ENCODE measurements around the gene TMPRSS9. TPM values are rescaled to one million over a fixed set of nuclear protein-coding genes. Genes with fewer than 3 reads are reported as not detected.
A peak's percentile ranks its signal among the peaks of the same experiment; 100 is the strongest.

The TMPRSS9 gene
- total RNA-seq, 2 experiments from 2014 or later, result not detected

- ATAC-seq (no peak), DNase-seq (no peak)
- POLR2A ChIA-PET, result interaction anchor here (0.7 kb wide), 1 partner anchor 15 kb away, joined by 3 read pairs; no protein-coding TSS in a partner anchor
- no peak overlapping the region for H3K4me3 Mint-ChIP-seq
- CTCF ChIA-PET, result interaction anchor here (0.6 kb wide), 1 partner anchor 495 kb away, joined by 3 read pairs; no protein-coding TSS in a partner anchor
- no peak overlapping the region for H3K27ac Mint-ChIP-seq
- H3K4me1 Mint-ChIP-seq (ENCODE audit: low read depth), result peaks cover 14% of the 10 kb centered on the region
- no peaks in the 10 kb centered on the region for H3K27me3 Mint-ChIP-seq (ENCODE audit: low read depth)
- H3K36me3 Mint-ChIP-seq (ENCODE audit: low read depth), result peaks cover 12% of the 10 kb centered on the region
- H3K9me3 Mint-ChIP-seq (ENCODE audit: insufficient read depth), result no peaks in the 10 kb centered on the region
These were observed 63.2 kb downstream of the TMPRSS9 start for GRCh38 chr19:2423071-2423914.

- CTCF ChIA-PET, result no interaction called here
- DNase-seq, result no peak
- ATAC-seq, result no peak
- H3K4me1 Mint-ChIP-seq (ENCODE audit: low read depth), result peaks cover 14% of the 10 kb centered on the region
- H3K36me3 Mint-ChIP-seq (ENCODE audit: low read depth), result peaks cover 15% of the 10 kb centered on the region
- H3K27me3 Mint-ChIP-seq (ENCODE audit: low read depth), result no peaks in the 10 kb centered on the region
- H3K27ac Mint-ChIP-seq, result no peak overlapping the region
- H3K4me3 Mint-ChIP-seq, result no peak overlapping the region
- POLR2A ChIA-PET, result no interaction called here
- H3K9me3 Mint-ChIP-seq (ENCODE audit: insufficient read depth), result no peaks in the 10 kb centered on the region
These were observed 64.0 kb downstream of the TMPRSS9 start for GRCh38 chr19:2423915-2424685.

GRCh38 chr19:2424686-2425621, 64.9 kb downstream of the TMPRSS9 start:
- ChIA-PET POLR2A (no interaction called here), CTCF (no interaction called here)
- H3K36me3 Mint-ChIP-seq (ENCODE audit: low read depth), result peaks cover 19% of the 10 kb centered on the region
- no peak for DNase-seq
- peaks cover 14% of the 10 kb centered on the region for H3K4me1 Mint-ChIP-seq (ENCODE audit: low read depth)
- no peaks in the 10 kb centered on the region for H3K9me3 Mint-ChIP-seq (ENCODE audit: insufficient read depth)
- H3K4me3 Mint-ChIP-seq, result no peak overlapping the region
- no peak overlapping the region for H3K27ac Mint-ChIP-seq
- no peaks in the 10 kb centered on the region for H3K27me3 Mint-ChIP-seq (ENCODE audit: low read depth)
- no peak for ATAC-seq

GRCh38 chr19:2425622-2426581, 65.8 kb downstream of the TMPRSS9 start:
- H3K9me3 Mint-ChIP-seq (ENCODE audit: insufficient read depth), result no peaks in the 10 kb centered on the region
- peaks cover 14% of the 10 kb centered on the region for H3K4me1 Mint-ChIP-seq (ENCODE audit: low read depth)
- POLR2A ChIA-PET, result interaction anchor here (0.7 to 1.8 kb wide), 2 partner anchors 31 to 577 kb away, joined by 4 to 5 read pairs; no protein-coding TSS in a partner anchor
- H3K36me3 Mint-ChIP-seq (ENCODE audit: low read depth), result peaks cover 27% of the 10 kb centered on the region
- peak overlapping the region; percentile 97 for H3K27ac Mint-ChIP-seq
- no peak for ATAC-seq
- CTCF ChIA-PET, result interaction anchor here (0.9 to 1.1 kb wide), 2 partner anchors 34 to 185 kb away, joined by 3 to 4 read pairs; no protein-coding TSS in a partner anchor
- no peak for DNase-seq
- peak overlapping the region; percentile 92 for H3K4me3 Mint-ChIP-seq
- H3K27me3 Mint-ChIP-seq (ENCODE audit: low read depth), result no peaks in the 10 kb centered on the region

- Mint-ChIP-seq H3K4me3 (peak overlapping the region; percentile 92), H3K36me3 (ENCODE audit: low read depth) (peaks cover 34% of the 10 kb centered on the region), H3K27me3 (ENCODE audit: low read depth) (no peaks in the 10 kb centered on the region), H3K4me1 (ENCODE audit: low read depth) (peaks cover 14% of the 10 kb centered on the region), H3K9me3 (ENCODE audit: insufficient read depth) (no peaks in the 10 kb centered on the region), H3K27ac (peak overlapping the region; percentile 97)
- ChIA-PET POLR2A (interaction anchor here (0.7 to 1.8 kb wide), 4 partner anchors 27 to 577 kb away, joined by 3 to 5 read pairs (median 4); no protein-coding TSS in a partner anchor), CTCF (interaction anchor here (0.9 to 1.6 kb wide), 9 partner anchors 30 to 209 kb away, joined by 3 to 6 read pairs (median 4); partner anchors contain the start of gene LMNB2)
- ATAC-seq, result peak; percentile 38
- peak; percentile 62 for DNase-seq
These were observed 66.8 kb downstream of the TMPRSS9 start for GRCh38 chr19:2426611-2427428.

- no peaks in the 10 kb centered on the region for H3K27me3 Mint-ChIP-seq (ENCODE audit: low read depth)
- no peaks in the 10 kb centered on the region for H3K9me3 Mint-ChIP-seq (ENCODE audit: insufficient read depth)
- H3K4me1 Mint-ChIP-seq (ENCODE audit: low read depth), result peaks cover 14% of the 10 kb centered on the region
- peak within 1 kb of the TSS; percentile 92 for H3K4me3 Mint-ChIP-seq
- DNase-seq, result peak; percentile 97
- POLR2A ChIA-PET, result interaction anchor here (0.7 to 1.8 kb wide), 7 partner anchors 27 to 530 kb away, joined by 3 to 5 read pairs (median 3); partner anchors contain the start of gene GADD45B
- ATAC-seq, result peak; percentile 90
- H3K27ac Mint-ChIP-seq, result peak within 1 kb of the TSS; percentile 97
- H3K36me3 Mint-ChIP-seq (ENCODE audit: low read depth), result peaks cover 39% of the 10 kb centered on the region
- CTCF ChIA-PET, result interaction anchor here (0.8 to 1.6 kb wide), 8 partner anchors 29 to 209 kb away, joined by 3 to 6 read pairs (median 4); partner anchors contain the start of gene LMNB2
These were observed 67.6 kb downstream of the TMPRSS9 start, which contains the start of gene TIMM13 for GRCh38 chr19:2427429-2428320. Gene TIMM13, minus strand, starts transcription at chr19:2427586. Its CDS starts 53 bp downstream, at chr19:2427533.

- Mint-ChIP-seq H3K36me3 (ENCODE audit: low read depth) (peaks cover 39% of the 10 kb centered on the region), H3K27ac (peak overlapping the region; percentile 30), H3K27me3 (ENCODE audit: low read depth) (no peaks in the 10 kb centered on the region), H3K4me3 (peak overlapping the region; percentile 92), H3K4me1 (ENCODE audit: low read depth) (peaks cover 14% of the 10 kb centered on the region), H3K9me3 (ENCODE audit: insufficient read depth) (no peaks in the 10 kb centered on the region)
- DNase-seq (no peak), ATAC-seq (no peak)
- CTCF ChIA-PET, result interaction anchor here (0.8 to 1.6 kb wide), 7 partner anchors 29 to 208 kb away, joined by 3 to 6 read pairs (median 4); partner anchors contain the start of gene LMNB2
- POLR2A ChIA-PET, result interaction anchor here (0.7 to 1.0 kb wide), 4 partner anchors 34 to 171 kb away, joined by 3 to 4 read pairs (median 3); partner anchors contain the start of gene GADD45B
These were observed 68.2 kb downstream of the TMPRSS9 start for GRCh38 chr19:2428321-2428690.

- CTCF ChIA-PET, result interaction anchor here (1.5 to 1.6 kb wide), 2 partner anchors 182 to 207 kb away, joined by 3 to 6 read pairs; no protein-coding TSS in a partner anchor
- Mint-ChIP-seq H3K36me3 (ENCODE audit: low read depth) (peaks cover 39% of the 10 kb centered on the region), H3K27ac (no peak overlapping the region), H3K4me3 (no peak overlapping the region), H3K9me3 (ENCODE audit: insufficient read depth) (no peaks in the 10 kb centered on the region), H3K27me3 (ENCODE audit: low read depth) (no peaks in the 10 kb centered on the region), H3K4me1 (ENCODE audit: low read depth) (peaks cover 14% of the 10 kb centered on the region)
- DNase-seq (no peak), ATAC-seq (no peak)
- POLR2A ChIA-PET, result interaction anchor here (0.6 to 1.0 kb wide), 2 partner anchors 47 to 49 kb away, joined by 3 to 4 read pairs; no protein-coding TSS in a partner anchor
These were observed 69.0 kb downstream of the TMPRSS9 start for GRCh38 chr19:2428756-2429711.
